Measurements from ENCODE around the gene KLF9. TPM values are rescaled to one million over a fixed set of nuclear protein-coding genes. Genes with fewer than 3 reads are reported as not detected.
"Not testable (repeated sequence)": the region's sequence is repeated elsewhere in the genome, so short reads cannot be mapped to it uniquely, and the experiment has no call there.

Gene KLF9
- total RNA-seq, 1 experiment from 2014 or later, result 0.34 TPM

DNA sequence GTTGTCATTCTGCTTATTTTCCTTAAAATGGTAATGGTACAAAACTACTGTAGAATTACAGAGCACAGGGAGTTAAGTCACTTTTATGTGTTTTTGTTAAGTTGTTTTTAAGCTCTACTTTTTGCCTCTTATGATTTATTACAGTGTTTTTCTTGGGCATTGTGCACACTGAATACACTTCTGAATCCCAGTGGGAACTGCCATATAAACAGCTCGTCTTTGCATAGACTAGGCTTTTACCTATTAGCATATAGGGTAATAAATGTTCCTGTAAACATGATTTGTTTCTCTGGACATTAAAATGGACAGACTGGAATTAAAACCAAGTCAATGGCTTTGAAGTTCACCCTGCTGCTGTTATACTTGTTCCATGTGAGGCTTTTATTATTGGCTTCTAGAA, 12.2 kb downstream of the KLF9 start:
- BruUV-seq (replicated peaks), result no TSS peak
- H3K36me3 ChIP-seq (ENCODE audit: insufficient read depth, low read length, poor library complexity, severe bottlenecking), result no peaks in the 10 kb centered on the region
- no peak for DNase-seq (ENCODE audit: low spot score)
- intact Hi-C loops (cut with micrococcal nuclease; ENCODE audit: unreplicated experiment), result no loop called here
- TF ChIP-seq EZH2 (IDR thresholded peaks at IDR 0.05; ENCODE audit: borderline replicate concordance, low read depth, low read length, poor library complexity, severe bottlenecking), result no peak
- TF ChIP-seq, protein P1, sequence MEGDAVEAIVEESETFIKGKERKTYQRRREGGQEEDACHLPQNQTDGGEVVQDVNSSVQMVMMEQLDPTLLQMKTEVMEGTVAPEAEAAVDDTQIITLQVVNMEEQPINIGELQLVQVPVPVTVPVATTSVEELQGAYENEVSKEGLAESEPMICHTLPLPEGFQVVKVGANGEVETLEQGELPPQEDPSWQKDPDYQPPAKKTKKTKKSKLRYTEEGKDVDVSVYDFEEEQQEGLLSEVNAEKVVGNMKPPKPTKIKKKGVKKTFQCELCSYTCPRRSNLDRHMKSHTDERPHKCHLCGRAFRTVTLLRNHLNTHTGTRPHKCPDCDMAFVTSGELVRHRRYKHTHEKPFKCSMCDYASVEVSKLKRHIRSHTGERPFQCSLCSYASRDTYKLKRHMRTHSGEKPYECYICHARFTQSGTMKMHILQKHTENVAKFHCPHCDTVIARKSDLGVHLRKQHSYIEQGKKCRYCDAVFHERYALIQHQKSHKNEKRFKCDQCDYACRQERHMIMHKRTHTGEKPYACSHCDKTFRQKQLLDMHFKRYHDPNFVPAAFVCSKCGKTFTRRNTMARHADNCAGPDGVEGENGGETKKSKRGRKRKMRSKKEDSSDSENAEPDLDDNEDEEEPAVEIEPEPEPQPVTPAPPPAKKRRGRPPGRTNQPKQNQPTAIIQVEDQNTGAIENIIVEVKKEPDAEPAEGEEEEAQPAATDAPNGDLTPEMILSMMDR (conservative IDR thresholded peaks at IDR 0.05; ENCODE audit: low read depth, low read length), result no peak
- H3K9me3 ChIP-seq (ENCODE audit: low read depth, low read length, poor library complexity, severe bottlenecking), result no peaks in the 10 kb centered on the region
- ChIA-PET CTCF (no interaction called here), POLR2A (ENCODE audit: low non-redundant PET) (no interaction called here)
- no peaks in the 10 kb centered on the region for H3K27me3 ChIP-seq (replicated peaks; ENCODE audit: insufficient read depth, low read depth, low read length, poor library complexity)
- peaks cover 4% of the 10 kb centered on the region for H3K4me1 ChIP-seq (ENCODE audit: insufficient read depth, low read length, poor library complexity, severe bottlenecking)
- H3K27ac ChIP-seq (ENCODE audit: low read depth, low read length, poor library complexity, severe bottlenecking), result no peak overlapping the region
- H3K4me3 ChIP-seq (ENCODE audit: low read depth, low read length, poor library complexity, severe bottlenecking), result no peak overlapping the region

DNA sequence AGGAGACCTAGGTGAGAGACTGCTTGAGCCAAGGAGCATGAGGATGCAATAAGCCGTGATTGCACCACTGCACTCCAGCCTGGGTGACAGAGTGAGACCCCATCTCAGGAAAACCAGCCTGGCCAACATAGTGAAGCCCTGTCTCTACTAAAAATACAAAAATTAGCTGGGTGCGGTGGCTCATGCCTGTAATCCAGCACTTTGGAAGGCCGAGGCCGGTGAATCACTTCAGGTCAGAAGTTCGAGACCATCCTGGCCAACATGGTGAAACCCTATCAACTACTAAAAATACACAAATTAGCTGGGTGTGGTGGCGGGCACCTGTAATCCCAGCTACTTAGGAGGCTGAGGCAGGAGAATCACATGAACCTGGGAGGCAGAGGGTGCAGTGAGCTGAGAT, 13.2 kb downstream of the KLF9 start:
- CTCF ChIA-PET; H3K27ac ChIP-seq (ENCODE audit: low read depth, low read length, poor library complexity, severe bottlenecking); DNase-seq (ENCODE audit: low spot score); H3K36me3 ChIP-seq (ENCODE audit: insufficient read depth, low read length, poor library complexity, severe bottlenecking); H3K4me3 ChIP-seq (ENCODE audit: low read depth, low read length, poor library complexity, severe bottlenecking); BruUV-seq (replicated peaks); POLR2A ChIA-PET (ENCODE audit: low non-redundant PET); H3K4me1 ChIP-seq (ENCODE audit: insufficient read depth, low read length, poor library complexity, severe bottlenecking); intact Hi-C loops (cut with micrococcal nuclease; ENCODE audit: unreplicated experiment); H3K9me3 ChIP-seq (ENCODE audit: low read depth, low read length, poor library complexity, severe bottlenecking); H3K27me3 ChIP-seq (replicated peaks; ENCODE audit: insufficient read depth, low read depth, low read length, poor library complexity): not testable (repeated sequence)

DNA sequence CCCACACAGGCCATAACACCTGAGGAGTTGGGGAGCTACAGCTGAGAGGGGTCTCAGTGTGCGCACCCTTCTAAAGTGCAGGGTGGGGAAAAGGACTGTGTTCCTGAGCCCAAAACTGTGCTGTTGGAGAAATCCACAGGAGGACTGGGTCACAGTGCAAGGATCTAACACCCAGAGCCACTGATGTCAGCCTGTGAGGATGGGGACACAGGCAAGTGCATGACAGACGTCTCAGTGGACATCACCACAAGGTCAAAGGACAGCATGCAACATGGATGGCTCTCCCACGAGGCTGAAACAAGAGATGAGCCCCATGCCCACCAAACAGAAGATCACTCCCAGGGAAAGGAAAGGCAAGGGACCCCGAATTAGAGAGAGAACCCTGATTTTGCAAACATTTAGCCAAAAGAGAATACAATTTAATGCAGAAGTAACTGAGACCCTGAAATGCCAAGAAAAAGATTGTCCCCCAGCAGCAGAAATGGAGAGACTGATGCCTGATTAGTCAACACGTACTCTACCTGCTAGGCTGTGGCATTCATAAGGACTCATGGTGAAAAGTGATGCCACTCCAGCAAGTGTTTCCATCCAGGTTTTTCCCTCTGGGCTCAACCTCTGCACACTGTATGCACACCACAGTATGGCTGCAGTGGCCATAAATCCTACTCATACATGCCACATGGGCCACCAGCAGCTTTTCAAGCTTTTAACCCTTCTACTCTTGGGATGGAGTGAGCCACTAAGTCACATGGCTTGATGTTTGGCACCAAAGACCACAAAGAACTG, 14.2 kb downstream of the KLF9 start:
- Histone ChIP-seq H3K36me3 (ENCODE audit: insufficient read depth, low read length, poor library complexity, severe bottlenecking) (no peaks in the 10 kb centered on the region), H3K27ac (ENCODE audit: low read depth, low read length, poor library complexity, severe bottlenecking) (no peak overlapping the region), H3K27me3 (replicated peaks; ENCODE audit: insufficient read depth, low read depth, low read length, poor library complexity) (no peaks in the 10 kb centered on the region), H3K4me3 (ENCODE audit: low read depth, low read length, poor library complexity, severe bottlenecking) (no peak overlapping the region), H3K4me1 (ENCODE audit: insufficient read depth, low read length, poor library complexity, severe bottlenecking) (no peaks in the 10 kb centered on the region), H3K9me3 (ENCODE audit: low read depth, low read length, poor library complexity, severe bottlenecking) (no peaks in the 10 kb centered on the region)
- intact Hi-C loops (cut with micrococcal nuclease; ENCODE audit: unreplicated experiment), result no loop called here
- ChIA-PET CTCF (no interaction called here), POLR2A (ENCODE audit: low non-redundant PET) (no interaction called here)
- no peak for TF ChIP-seq EZH2 (IDR thresholded peaks at IDR 0.05; ENCODE audit: borderline replicate concordance, low read depth, low read length, poor library complexity, severe bottlenecking)
- TF ChIP-seq, protein P1 (conservative IDR thresholded peaks at IDR 0.05; ENCODE audit: low read depth, low read length), result no peak
- no peak for DNase-seq (ENCODE audit: low spot score)
- no TSS peak for BruUV-seq (replicated peaks)

DNA sequence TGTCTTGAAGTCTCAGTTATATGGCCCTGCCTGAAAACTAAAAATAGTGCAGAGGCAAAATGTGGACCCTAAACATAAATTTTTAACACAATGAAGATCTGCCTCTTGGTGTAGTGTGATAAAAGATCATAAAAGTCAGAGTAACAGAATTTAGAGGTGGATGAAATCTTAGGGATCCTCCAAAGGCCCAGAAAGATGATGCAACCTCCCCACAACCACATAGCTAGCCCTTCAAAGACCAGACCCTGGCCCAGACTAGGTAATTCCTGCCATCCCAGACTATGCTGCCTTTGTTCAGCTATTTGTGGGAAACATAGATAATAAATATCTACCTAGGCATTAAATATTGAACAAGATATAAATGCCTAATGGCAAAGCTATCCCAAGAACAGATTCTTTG, 15.3 kb downstream of the KLF9 start:
- H3K36me3 ChIP-seq (ENCODE audit: insufficient read depth, low read length, poor library complexity, severe bottlenecking), result no peaks in the 10 kb centered on the region
- H3K27me3 ChIP-seq (replicated peaks; ENCODE audit: insufficient read depth, low read depth, low read length, poor library complexity), result no peaks in the 10 kb centered on the region
- no peak for DNase-seq (ENCODE audit: low spot score)
- no peaks in the 10 kb centered on the region for H3K9me3 ChIP-seq (ENCODE audit: low read depth, low read length, poor library complexity, severe bottlenecking)
- intact Hi-C loops (cut with micrococcal nuclease; ENCODE audit: unreplicated experiment), result no loop called here
- H3K4me1 ChIP-seq (ENCODE audit: insufficient read depth, low read length, poor library complexity, severe bottlenecking), result no peaks in the 10 kb centered on the region
- BruUV-seq (replicated peaks), result no TSS peak
- CTCF ChIA-PET, result no interaction called here
- TF ChIP-seq EZH2 (IDR thresholded peaks at IDR 0.05; ENCODE audit: borderline replicate concordance, low read depth, low read length, poor library complexity, severe bottlenecking), result no peak
- TF ChIP-seq, protein P1 (conservative IDR thresholded peaks at IDR 0.05; ENCODE audit: low read depth, low read length), result no peak
- H3K4me3 ChIP-seq (ENCODE audit: low read depth, low read length, poor library complexity, severe bottlenecking), result no peak overlapping the region
- POLR2A ChIA-PET (ENCODE audit: low non-redundant PET), result no interaction called here
- no peak overlapping the region for H3K27ac ChIP-seq (ENCODE audit: low read depth, low read length, poor library complexity, severe bottlenecking)
